Measurements from ENCODE around the gene KRTAP5-10. TPM values are rescaled to one million over a fixed set of nuclear protein-coding genes. Genes with fewer than 3 reads are reported as not detected.
"Not testable (repeated sequence)": the region's sequence is repeated elsewhere in the genome, so short reads cannot be mapped to it uniquely, and the experiment has no call there.

The KRTAP5-10 gene
- total and polyA plus RNA-seq, 2 donors (not counting 3 experiments of a cell fraction or from before 2014, with no cell fraction given) = not detected

DNA sequence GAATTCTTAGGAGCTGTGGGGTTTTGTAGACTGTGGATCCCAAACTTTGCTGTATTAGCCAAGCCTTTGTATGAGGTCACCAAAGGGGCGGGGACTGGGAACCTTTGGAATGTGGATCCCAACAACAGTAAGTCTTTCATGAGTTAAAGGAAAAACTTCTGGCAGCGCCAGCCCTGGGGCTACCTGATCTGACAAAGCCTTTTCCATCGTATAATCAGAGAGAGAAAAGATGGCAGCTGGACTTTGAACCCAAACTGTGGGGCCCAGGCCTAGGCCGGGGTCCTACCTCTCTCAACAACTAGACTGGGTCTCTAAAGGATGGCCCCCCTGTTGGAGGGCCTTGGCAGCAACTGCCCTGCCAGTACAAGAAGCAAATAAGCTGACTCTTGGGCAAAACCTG, 23.0 kb downstream of the KRTAP5-10 start:
- H3K9ac ChIP-seq (replicated peaks; ENCODE audit: extremely low read depth, insufficient read depth, low read length); dilution Hi-C loops (cut with MboI; ENCODE audit: extremely low pct_ligation_motif_present, low sequenced_read_pairs); H3K27ac ChIP-seq (ENCODE audit: insufficient read depth, low read depth, low read length); H3K4me3 ChIP-seq (replicated peaks in 1 of 3; ENCODE audit: insufficient read depth in 1 of 3, low read depth in 1 of 3, low read length in 3 of 3); H2AFZ ChIP-seq (ENCODE audit: low read depth, low read length); H4K20me1 ChIP-seq (replicated peaks; ENCODE audit: control insufficient read depth, extremely low read depth, insufficient read depth, low read length); H3K4me2 ChIP-seq (ENCODE audit: insufficient read depth, low read length); BruUV-seq (replicated peaks); H3K9me3 ChIP-seq (replicated peaks; ENCODE audit: control insufficient read depth, insufficient read depth, low read length); DNase-seq (ENCODE audit: low read depth, low spot score); H3K79me2 ChIP-seq (ENCODE audit: control insufficient read depth, insufficient read depth, low read length); H3K36me3 ChIP-seq (ENCODE audit: control insufficient read depth in 2 of 2, extremely low read depth in 1 of 2, insufficient read depth in 2 of 2, low read length in 2 of 2); H3K27me3 ChIP-seq (ENCODE audit: control insufficient read depth in 2 of 2, insufficient read depth in 2 of 2, low read length in 2 of 2); H3K4me1 ChIP-seq (ENCODE audit: control insufficient read depth, extremely low read depth, insufficient read depth, low read length); H3K9me1 ChIP-seq (replicated peaks; ENCODE audit: control insufficient read depth, extremely low read depth, insufficient read depth, low read length); FAIRE-seq; POLR2A ChIA-PET: not testable (repeated sequence)
- CTCF ChIA-PET = interaction anchor here (1.8 kb wide), 1 partner anchor 8 kb away, joined by 15 read pairs; no protein-coding TSS in a partner anchor
- intact Hi-C loops (cut with micrococcal nuclease) = loop anchor here (10.0 kb wide), 1 partner anchor 104 kb away; no protein-coding TSS in a partner anchor

DNA sequence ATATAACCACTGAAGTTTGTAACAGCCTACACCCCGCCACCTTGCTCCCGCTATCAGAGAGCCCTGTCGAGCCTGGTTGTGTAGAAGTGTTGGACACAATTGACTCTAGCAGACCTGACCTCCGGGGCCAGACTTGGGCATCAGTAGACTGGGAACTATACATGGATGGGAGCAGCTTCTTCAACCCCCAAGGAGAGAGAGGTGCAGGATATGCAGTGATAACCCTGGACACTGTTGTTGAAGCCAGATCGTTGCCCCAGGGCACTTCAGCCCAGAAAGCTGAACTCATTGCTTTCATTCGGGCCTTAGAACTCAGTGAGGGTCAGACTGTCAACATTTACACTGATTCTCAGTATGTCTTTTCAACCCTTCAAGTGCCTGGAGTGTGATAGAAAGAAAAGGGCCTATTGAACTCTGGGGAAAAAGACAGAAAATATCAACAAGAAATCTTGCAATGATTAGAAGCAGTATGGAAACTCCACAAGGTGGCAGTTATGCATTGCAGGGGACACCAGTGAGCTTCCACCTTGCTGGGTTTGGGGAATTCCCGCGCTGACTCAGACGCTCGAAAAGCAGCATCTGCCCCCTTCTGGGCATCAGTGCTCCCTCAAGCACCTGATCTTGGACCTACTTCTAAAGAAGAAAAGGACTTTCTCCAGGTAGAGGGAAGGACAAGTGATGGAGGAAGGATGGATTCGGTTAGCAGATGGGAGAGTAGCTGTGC, 23.6 kb downstream of the KRTAP5-10 start:
- H3K4me3 ChIP-seq (replicated peaks in 1 of 3; ENCODE audit: insufficient read depth in 1 of 3, low read depth in 1 of 3, low read length in 3 of 3); H3K4me2 ChIP-seq (ENCODE audit: insufficient read depth, low read length); POLR2A ChIA-PET; H3K79me2 ChIP-seq (ENCODE audit: control insufficient read depth, insufficient read depth, low read length); H3K9ac ChIP-seq (replicated peaks; ENCODE audit: extremely low read depth, insufficient read depth, low read length); H3K4me1 ChIP-seq (ENCODE audit: control insufficient read depth, extremely low read depth, insufficient read depth, low read length); H2AFZ ChIP-seq (ENCODE audit: low read depth, low read length); H4K20me1 ChIP-seq (replicated peaks; ENCODE audit: control insufficient read depth, extremely low read depth, insufficient read depth, low read length); H3K9me3 ChIP-seq (replicated peaks; ENCODE audit: control insufficient read depth, insufficient read depth, low read length); BruUV-seq (replicated peaks); FAIRE-seq; H3K27ac ChIP-seq (ENCODE audit: insufficient read depth, low read depth, low read length); DNase-seq (ENCODE audit: low read depth, low spot score); dilution Hi-C loops (cut with MboI; ENCODE audit: extremely low pct_ligation_motif_present, low sequenced_read_pairs); H3K9me1 ChIP-seq (replicated peaks; ENCODE audit: control insufficient read depth, extremely low read depth, insufficient read depth, low read length); H3K27me3 ChIP-seq (ENCODE audit: control insufficient read depth in 2 of 2, insufficient read depth in 2 of 2, low read length in 2 of 2); H3K36me3 ChIP-seq (ENCODE audit: control insufficient read depth in 2 of 2, extremely low read depth in 1 of 2, insufficient read depth in 2 of 2, low read length in 2 of 2): not testable (repeated sequence)
- CTCF ChIA-PET = interaction anchor here (1.8 kb wide), 1 partner anchor 9 kb away, joined by 15 read pairs; no protein-coding TSS in a partner anchor
- intact Hi-C loops (cut with micrococcal nuclease) = loop anchor here (10.0 kb wide), 1 partner anchor 104 kb away; no protein-coding TSS in a partner anchor

DNA sequence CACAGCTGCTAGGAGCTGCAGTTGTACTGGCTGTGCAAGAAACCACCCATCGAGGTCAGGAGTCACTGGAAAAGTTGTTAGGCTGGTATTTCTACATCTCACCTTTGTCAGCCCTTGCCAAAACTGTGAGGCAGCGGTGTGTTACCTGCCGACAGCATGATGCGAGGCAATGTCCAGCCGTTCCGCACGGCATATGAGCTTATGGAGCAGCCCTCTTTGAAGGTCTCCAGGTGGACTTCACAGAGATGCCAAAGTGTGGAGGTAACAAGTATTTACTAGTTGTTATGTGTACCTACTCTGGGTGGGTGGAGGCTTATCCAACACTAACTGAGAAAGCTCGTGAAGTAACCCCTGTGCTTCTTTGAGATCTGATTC, 24.2 kb downstream of the KRTAP5-10 start:
- FAIRE-seq; dilution Hi-C loops (cut with MboI; ENCODE audit: extremely low pct_ligation_motif_present, low sequenced_read_pairs); DNase-seq (ENCODE audit: low read depth, low spot score); H3K9ac ChIP-seq (replicated peaks; ENCODE audit: extremely low read depth, insufficient read depth, low read length); H3K27ac ChIP-seq (ENCODE audit: insufficient read depth, low read depth, low read length); BruUV-seq (replicated peaks); H4K20me1 ChIP-seq (replicated peaks; ENCODE audit: control insufficient read depth, extremely low read depth, insufficient read depth, low read length); H3K4me1 ChIP-seq (ENCODE audit: control insufficient read depth, extremely low read depth, insufficient read depth, low read length); H3K4me3 ChIP-seq (replicated peaks in 1 of 3; ENCODE audit: insufficient read depth in 1 of 3, low read depth in 1 of 3, low read length in 3 of 3); H3K27me3 ChIP-seq (ENCODE audit: control insufficient read depth in 2 of 2, insufficient read depth in 2 of 2, low read length in 2 of 2); H3K9me1 ChIP-seq (replicated peaks; ENCODE audit: control insufficient read depth, extremely low read depth, insufficient read depth, low read length); H3K36me3 ChIP-seq (ENCODE audit: control insufficient read depth in 2 of 2, extremely low read depth in 1 of 2, insufficient read depth in 2 of 2, low read length in 2 of 2); H2AFZ ChIP-seq (ENCODE audit: low read depth, low read length); H3K79me2 ChIP-seq (ENCODE audit: control insufficient read depth, insufficient read depth, low read length); H3K9me3 ChIP-seq (replicated peaks; ENCODE audit: control insufficient read depth, insufficient read depth, low read length); POLR2A ChIA-PET; H3K4me2 ChIP-seq (ENCODE audit: insufficient read depth, low read length): not testable (repeated sequence)
- intact Hi-C loops (cut with micrococcal nuclease) = loop anchor here (10.0 kb wide), 1 partner anchor 105 kb away; no protein-coding TSS in a partner anchor
- CTCF ChIA-PET = interaction anchor here (1.8 kb wide), 1 partner anchor 10 kb away, joined by 15 read pairs; no protein-coding TSS in a partner anchor

DNA sequence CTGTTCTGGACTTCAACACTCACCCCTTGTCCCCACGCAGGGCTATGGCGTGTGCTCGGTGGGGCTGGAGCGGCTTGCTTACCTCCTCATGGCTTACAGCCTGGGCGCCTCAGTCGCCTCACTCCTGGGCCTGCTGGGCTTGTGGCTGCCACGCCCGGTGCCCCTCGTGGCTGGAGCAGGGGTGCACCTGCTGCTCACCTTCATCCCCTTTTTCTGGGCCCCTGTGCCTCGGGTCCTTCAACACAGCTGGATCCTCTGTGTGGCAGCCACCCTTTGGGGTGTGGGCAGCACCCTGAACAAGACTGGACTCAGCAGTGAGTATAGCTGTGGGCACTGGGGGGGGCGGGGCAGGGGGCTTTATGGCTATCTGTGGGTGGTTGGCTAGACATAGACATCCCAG, 37.9 kb downstream of the KRTAP5-10 start:
- dilution Hi-C loops (cut with MboI; ENCODE audit: extremely low pct_ligation_motif_present, low sequenced_read_pairs); H3K4me1 ChIP-seq (ENCODE audit: control insufficient read depth, extremely low read depth, insufficient read depth, low read length); H3K79me2 ChIP-seq (ENCODE audit: control insufficient read depth, insufficient read depth, low read length); H3K9me1 ChIP-seq (replicated peaks; ENCODE audit: control insufficient read depth, extremely low read depth, insufficient read depth, low read length); H3K4me2 ChIP-seq (ENCODE audit: insufficient read depth, low read length); BruUV-seq (replicated peaks); H3K4me3 ChIP-seq (replicated peaks in 1 of 3; ENCODE audit: insufficient read depth in 1 of 3, low read depth in 1 of 3, low read length in 3 of 3); FAIRE-seq; H3K27me3 ChIP-seq (ENCODE audit: control insufficient read depth in 2 of 2, insufficient read depth in 2 of 2, low read length in 2 of 2); H2AFZ ChIP-seq (ENCODE audit: low read depth, low read length); H4K20me1 ChIP-seq (replicated peaks; ENCODE audit: control insufficient read depth, extremely low read depth, insufficient read depth, low read length); H3K9me3 ChIP-seq (replicated peaks; ENCODE audit: control insufficient read depth, insufficient read depth, low read length); H3K27ac ChIP-seq (ENCODE audit: insufficient read depth, low read depth, low read length); POLR2A ChIA-PET; intact Hi-C loops (cut with micrococcal nuclease); H3K9ac ChIP-seq (replicated peaks; ENCODE audit: extremely low read depth, insufficient read depth, low read length); CTCF ChIA-PET; H3K36me3 ChIP-seq (ENCODE audit: control insufficient read depth in 2 of 2, extremely low read depth in 1 of 2, insufficient read depth in 2 of 2, low read length in 2 of 2); DNase-seq (ENCODE audit: low read depth, low spot score): not testable (repeated sequence)
